Upper lobe of left lung (tissue), 4 donors: ENCODE data around the gene PROSER2.

Experiments used
- EP300 ChIP-seq, 4 donors: sonication (generic); formaldehyde crosslinking; IDR thresholded peaks; one replicate each; pipeline ENCODE4 v1.5.1; 2017; ENCODE audit warnings: antibody characterized with exemption in 4 of 4, control low read depth in 2 of 4
- POLR2A ChIP-seq, 4 donors: fragments of 450-650 bp; IDR thresholded peaks; one replicate each; pipeline ENCODE4 v1.5.1; 2016 to 2017; ENCODE audit warnings: antibody characterized with exemption in 4 of 4, mild to moderate bottlenecking in 2 of 4
- TF ChIP-seq, protein P1 (sequence below), 6 experiments: fragments of 450-650 bp in 4 of 6; fragments of 200-600 bp in 2 of 6; sonication (generic) in 2 of 6; IDR thresholded peaks; one replicate each; pipeline ENCODE4 v1.5.1; 2016 to 2019; ENCODE audit warnings: antibody characterized with exemption in 6 of 6

DNA sequence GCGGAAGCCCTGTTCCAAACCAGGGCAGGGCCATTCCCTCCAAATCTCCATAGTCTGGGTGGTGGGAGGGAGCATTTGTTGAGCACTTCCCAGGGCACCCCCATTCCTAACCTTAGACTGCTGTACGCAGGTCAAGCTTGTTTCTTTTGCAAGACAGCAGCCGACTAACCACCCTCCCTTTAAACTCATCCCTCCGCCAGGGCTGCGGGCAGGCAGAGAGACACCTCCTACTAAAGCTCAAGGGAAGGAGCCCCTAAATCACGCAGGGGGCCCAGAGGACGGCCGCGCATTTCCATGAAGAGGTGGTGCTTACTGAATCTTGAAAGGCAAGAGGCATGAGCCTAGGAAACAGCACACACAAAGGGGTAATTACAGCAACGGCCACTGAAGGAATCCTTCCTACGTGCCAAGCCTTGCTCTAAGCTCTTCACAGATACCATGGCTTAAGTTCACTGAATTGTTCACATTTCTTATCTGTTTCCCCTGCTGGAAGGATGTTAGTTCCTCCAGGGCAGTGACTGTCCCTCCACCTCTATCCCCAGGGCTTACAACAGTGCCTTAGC, 90.0 kb downstream of the PROSER2 start:
- TF ChIP-seq, protein P1, sequence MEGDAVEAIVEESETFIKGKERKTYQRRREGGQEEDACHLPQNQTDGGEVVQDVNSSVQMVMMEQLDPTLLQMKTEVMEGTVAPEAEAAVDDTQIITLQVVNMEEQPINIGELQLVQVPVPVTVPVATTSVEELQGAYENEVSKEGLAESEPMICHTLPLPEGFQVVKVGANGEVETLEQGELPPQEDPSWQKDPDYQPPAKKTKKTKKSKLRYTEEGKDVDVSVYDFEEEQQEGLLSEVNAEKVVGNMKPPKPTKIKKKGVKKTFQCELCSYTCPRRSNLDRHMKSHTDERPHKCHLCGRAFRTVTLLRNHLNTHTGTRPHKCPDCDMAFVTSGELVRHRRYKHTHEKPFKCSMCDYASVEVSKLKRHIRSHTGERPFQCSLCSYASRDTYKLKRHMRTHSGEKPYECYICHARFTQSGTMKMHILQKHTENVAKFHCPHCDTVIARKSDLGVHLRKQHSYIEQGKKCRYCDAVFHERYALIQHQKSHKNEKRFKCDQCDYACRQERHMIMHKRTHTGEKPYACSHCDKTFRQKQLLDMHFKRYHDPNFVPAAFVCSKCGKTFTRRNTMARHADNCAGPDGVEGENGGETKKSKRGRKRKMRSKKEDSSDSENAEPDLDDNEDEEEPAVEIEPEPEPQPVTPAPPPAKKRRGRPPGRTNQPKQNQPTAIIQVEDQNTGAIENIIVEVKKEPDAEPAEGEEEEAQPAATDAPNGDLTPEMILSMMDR (IDR thresholded peaks at IDR 0.05), result peak in 1 of 6 experiments; percentile 6
- no peak for TF ChIP-seq POLR2A (IDR thresholded peaks at IDR 0.05)
- TF ChIP-seq EP300 (IDR thresholded peaks at IDR 0.05), result no peak
